SK-N-SH treated with all-trans-retinoic acid at 6 μM for 48 hours (cell line): Measurements from ENCODE around the gene KCTD10.

ENCODE experiments used
- ATAC-seq: fragments of 200-7000 bp; cut with Tn5 transposase; 3 replicates; pipeline ENCODE4 v1.9.1; 2020; ENCODE audit warnings: mild to moderate bottlenecking, moderate library complexity
- ARNTL ChIP-seq: fragments of 450-650 bp; formaldehyde crosslinking; IDR thresholded peaks from 2 replicates; pipeline ENCODE4 v1.5.0; 2020; ENCODE audit warnings: low read depth, mild to moderate bottlenecking, moderate library complexity, borderline replicate concordance
- BACH2 ChIP-seq: fragments of 250-450 bp; sonication (Bioruptor Pico); IDR thresholded peaks from 2 replicates; pipeline ENCODE4 v1.9.0; 2021; ENCODE audit warnings: mild to moderate bottlenecking, borderline replicate concordance
- CSDC2 ChIP-seq: fragments of 250-450 bp; sonication (Bioruptor Pico); IDR thresholded peaks from 2 replicates; pipeline ENCODE4 v1.5.0; 2020; ENCODE audit warnings: mild to moderate bottlenecking, moderate library complexity
- ESRRG ChIP-seq: fragments of 250-450 bp; sonication (Bioruptor Pico); IDR thresholded peaks from 2 replicates; pipeline ENCODE4 v1.6.1; 2021; ENCODE audit warnings: mild to moderate bottlenecking
- GLIS3 ChIP-seq: fragments of 250-450 bp; sonication (Bioruptor Pico); IDR thresholded peaks from 2 replicates; pipeline ENCODE4 v1.5.0; 2020; ENCODE audit warnings: mild to moderate bottlenecking, moderate library complexity
- OSR1 ChIP-seq: fragments of 250-450 bp; sonication (Bioruptor Pico); IDR thresholded peaks from 2 replicates; pipeline ENCODE4 v1.8.0; 2022; ENCODE audit warnings: moderate library complexity, mild to moderate bottlenecking, inconsistent platforms
- RARB ChIP-seq: fragments of 250-450 bp; sonication (Bioruptor Pico); IDR thresholded peaks from 2 replicates; pipeline ENCODE4 v1.8.0; 2021; ENCODE audit warnings: mild to moderate bottlenecking, moderate library complexity
- SNAI2 ChIP-seq: fragments of 250-450 bp; sonication (Bioruptor Pico); IDR thresholded peaks from 2 replicates; pipeline ENCODE4 v1.5.0; 2020; ENCODE audit warnings: mild to moderate bottlenecking, moderate library complexity
- TCF4 ChIP-seq: fragments of 250-450 bp; sonication (Bioruptor Pico); IDR thresholded peaks from 2 replicates; pipeline ENCODE4 v1.8.0; 2021; ENCODE audit warnings: mild to moderate bottlenecking, moderate library complexity, borderline replicate concordance
- TOX ChIP-seq: fragments of 250-450 bp; sonication (Bioruptor Pico); IDR thresholded peaks from 2 replicates; pipeline ENCODE4 v1.8.0; 2021; ENCODE audit warnings: mild to moderate bottlenecking, moderate library complexity, borderline replicate concordance
- ZC3H10 ChIP-seq: fragments of 250-450 bp; sonication (Bioruptor Pico); IDR thresholded peaks from 2 replicates; pipeline ENCODE4 v1.5.1; 2021; ENCODE audit warnings: mild to moderate bottlenecking, moderate library complexity
- ZFP3 ChIP-seq: fragments of 250-450 bp; sonication (Bioruptor Pico); IDR thresholded peaks from 2 replicates; pipeline ENCODE4 v1.5.0; 2020; ENCODE audit warnings: mild to moderate bottlenecking, moderate library complexity
- ZFP30 ChIP-seq: fragments of 450-650 bp; formaldehyde crosslinking; IDR thresholded peaks from 2 replicates; pipeline ENCODE4 v1.5.0; 2022; ENCODE audit warnings: mild to moderate bottlenecking, moderate library complexity
- ZNF565 ChIP-seq: fragments of 450-650 bp; formaldehyde crosslinking; conservative IDR thresholded peaks from 2 replicates; pipeline ENCODE4 v1.5.0; 2020; ENCODE audit warnings: low read depth, mild to moderate bottlenecking, moderate library complexity
- ZNF70 ChIP-seq: fragments of 450-650 bp; formaldehyde crosslinking; IDR thresholded peaks from 2 replicates; pipeline ENCODE4 v1.5.0; 2020; ENCODE audit warnings: mild to moderate bottlenecking, moderate library complexity
- TF ChIP-seq, protein P1 (sequence below): fragments of 250-450 bp; sonication (Bioruptor Pico); IDR thresholded peaks from 2 replicates; pipeline ENCODE4 v1.5.1; 2020; ENCODE audit warnings: low read depth, mild to moderate bottlenecking, moderate library complexity
- TF ChIP-seq, protein P2 (sequence below): fragments of 250-450 bp; sonication (Bioruptor Pico); IDR thresholded peaks from 2 replicates; pipeline ENCODE4 v1.5.1; 2021; ENCODE audit warnings: mild to moderate bottlenecking, moderate library complexity
- TF ChIP-seq, protein P3 (sequence below): fragments of 250-450 bp; sonication (Bioruptor Pico); IDR thresholded peaks from 2 replicates; pipeline ENCODE4 v1.8.0; 2021; ENCODE audit warnings: low read depth, mild to moderate bottlenecking, moderate library complexity, borderline replicate concordance

KCTD10 gene

DNA sequence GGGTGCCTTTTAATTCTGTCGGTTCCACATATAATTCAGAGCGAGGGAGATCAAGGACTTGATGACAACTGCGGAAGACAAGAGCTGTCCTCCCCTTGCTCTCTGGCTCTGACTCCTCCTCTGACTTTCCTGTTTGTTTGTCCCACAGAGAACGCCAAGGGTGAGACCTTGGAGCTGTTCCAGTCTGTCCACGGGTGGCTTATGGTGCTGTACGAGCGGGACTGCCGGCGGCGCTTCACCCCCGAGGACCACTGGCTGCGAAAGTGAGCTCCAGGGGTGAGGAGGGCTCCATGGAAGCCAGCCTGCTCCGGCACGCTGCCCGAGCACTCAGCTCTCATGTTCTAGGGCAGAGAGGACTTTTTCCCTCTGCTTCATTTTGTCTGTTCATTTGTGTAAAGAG lies 33.1 kb upstream of the KCTD10 start:
- ATAC-seq: no peak
- TF ChIP-seq CSDC2 (CRISPR knock-in tag) (no peak), ARNTL (no peak)

DNA sequence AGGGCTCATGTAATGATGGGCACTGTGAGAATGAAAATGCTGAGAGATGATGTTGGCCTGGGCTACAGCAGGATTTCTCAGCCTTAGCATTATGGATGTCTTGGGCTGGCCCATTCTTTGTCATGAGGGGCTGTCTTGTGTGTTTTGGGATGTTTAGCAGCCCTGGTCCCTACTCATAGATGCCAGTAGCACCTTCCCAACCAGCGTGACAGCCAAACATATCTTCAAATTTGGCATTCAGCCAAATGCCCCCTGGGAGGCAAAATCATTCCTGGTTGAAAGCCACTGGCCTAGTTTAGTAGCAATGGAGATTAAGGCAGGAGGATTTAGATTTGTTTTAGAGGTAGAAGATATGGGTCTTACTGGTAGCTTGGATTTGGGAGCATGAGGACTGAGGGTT lies 27.0 kb upstream of the KCTD10 start:
- TF ChIP-seq GLIS3: no peak
- TF ChIP-seq BACH2: no peak
- TF ChIP-seq, protein P1, sequence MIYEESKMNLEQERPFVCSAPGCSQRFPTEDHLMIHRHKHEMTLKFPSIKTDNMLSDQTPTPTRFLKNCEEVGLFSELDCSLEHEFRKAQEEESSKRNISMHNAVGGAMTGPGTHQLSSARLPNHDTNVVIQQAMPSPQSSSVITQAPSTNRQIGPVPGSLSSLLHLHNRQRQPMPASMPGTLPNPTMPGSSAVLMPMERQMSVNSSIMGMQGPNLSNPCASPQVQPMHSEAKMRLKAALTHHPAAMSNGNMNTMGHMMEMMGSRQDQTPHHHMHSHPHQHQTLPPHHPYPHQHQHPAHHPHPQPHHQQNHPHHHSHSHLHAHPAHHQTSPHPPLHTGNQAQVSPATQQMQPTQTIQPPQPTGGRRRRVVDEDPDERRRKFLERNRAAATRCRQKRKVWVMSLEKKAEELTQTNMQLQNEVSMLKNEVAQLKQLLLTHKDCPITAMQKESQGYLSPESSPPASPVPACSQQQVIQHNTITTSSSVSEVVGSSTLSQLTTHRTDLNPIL: no peak
- no peak for TF ChIP-seq ZFP3
- ATAC-seq: no peak

DNA sequence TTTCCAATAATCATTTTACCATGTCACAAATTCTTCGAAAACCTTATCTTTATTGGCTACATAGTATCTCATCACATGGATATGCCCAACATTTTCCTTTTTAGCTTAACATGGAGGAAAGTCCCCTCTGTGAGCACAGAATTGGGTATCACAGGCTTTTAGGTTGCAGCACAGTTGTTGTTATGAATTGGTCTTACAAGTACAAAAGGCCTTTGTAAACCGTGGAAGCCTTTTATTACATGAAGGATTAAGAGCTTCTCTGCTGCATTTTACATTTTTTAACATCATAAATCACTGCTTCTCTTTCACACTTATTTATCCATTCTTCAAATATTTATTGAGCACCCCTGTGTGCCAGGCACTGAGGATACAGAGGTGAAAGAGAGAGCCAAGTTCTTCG lies 26.5 kb upstream of the KCTD10 start:
- ATAC-seq: no peak
- TF ChIP-seq ZNF565 (CRISPR knock-in tag): no peak
- no peak for TF ChIP-seq BACH2
- TF ChIP-seq, protein P1: no peak
- no peak for TF ChIP-seq RARB (CRISPR knock-in tag)
- no peak for TF ChIP-seq CSDC2 (CRISPR knock-in tag)

DNA sequence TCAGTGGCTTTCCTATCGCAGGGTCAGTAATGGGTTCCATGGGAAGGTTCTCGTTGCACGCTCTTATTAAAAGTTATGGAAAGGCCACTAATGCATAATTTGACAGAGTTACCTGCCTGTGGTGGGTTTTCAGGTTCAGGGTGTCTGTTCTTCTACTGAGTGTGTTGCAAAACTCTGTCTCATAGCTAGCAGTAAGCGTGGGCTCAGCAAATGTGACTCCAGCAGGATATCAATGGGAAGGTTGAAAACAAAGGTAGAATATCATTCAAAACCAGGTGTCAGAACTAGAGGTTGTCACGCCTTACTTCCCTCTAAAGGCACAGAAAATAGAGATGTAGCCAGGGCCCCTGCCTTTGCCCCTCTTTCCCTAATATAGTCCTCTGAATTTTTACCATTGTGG lies 25.2 kb upstream of the KCTD10 start:
- no peak for TF ChIP-seq OSR1 (CRISPR knock-in tag)
- TF ChIP-seq, protein P2, sequence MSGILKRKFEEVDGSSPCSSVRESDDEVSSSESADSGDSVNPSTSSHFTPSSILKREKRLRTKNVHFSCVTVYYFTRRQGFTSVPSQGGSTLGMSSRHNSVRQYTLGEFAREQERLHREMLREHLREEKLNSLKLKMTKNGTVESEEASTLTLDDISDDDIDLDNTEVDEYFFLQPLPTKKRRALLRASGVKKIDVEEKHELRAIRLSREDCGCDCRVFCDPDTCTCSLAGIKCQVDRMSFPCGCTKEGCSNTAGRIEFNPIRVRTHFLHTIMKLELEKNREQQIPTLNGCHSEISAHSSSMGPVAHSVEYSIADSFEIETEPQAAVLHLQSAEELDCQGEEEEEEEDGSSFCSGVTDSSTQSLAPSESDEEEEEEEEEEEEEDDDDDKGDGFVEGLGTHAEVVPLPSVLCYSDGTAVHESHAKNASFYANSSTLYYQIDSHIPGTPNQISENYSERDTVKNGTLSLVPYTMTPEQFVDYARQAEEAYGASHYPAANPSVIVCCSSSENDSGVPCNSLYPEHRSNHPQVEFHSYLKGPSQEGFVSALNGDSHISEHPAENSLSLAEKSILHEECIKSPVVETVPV (CRISPR knock-in tag): no peak
- TF ChIP-seq, protein P3, sequence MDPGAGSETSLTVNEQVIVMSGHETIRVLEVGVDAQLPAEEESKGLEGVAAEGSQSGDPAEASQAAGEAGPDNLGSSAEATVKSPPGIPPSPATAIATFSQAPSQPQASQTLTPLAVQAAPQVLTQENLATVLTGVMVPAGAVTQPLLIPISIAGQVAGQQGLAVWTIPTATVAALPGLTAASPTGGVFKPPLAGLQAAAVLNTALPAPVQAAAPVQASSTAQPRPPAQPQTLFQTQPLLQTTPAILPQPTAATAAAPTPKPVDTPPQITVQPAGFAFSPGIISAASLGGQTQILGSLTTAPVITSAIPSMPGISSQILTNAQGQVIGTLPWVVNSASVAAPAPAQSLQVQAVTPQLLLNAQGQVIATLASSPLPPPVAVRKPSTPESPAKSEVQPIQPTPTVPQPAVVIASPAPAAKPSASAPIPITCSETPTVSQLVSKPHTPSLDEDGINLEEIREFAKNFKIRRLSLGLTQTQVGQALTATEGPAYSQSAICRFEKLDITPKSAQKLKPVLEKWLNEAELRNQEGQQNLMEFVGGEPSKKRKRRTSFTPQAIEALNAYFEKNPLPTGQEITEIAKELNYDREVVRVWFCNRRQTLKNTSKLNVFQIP (CRISPR knock-in tag): no peak
- TF ChIP-seq TOX (CRISPR knock-in tag): no peak
- no peak for TF ChIP-seq TCF4 (CRISPR knock-in tag)
- TF ChIP-seq SNAI2 (CRISPR knock-in tag): no peak
- TF ChIP-seq, protein P1: no peak
- no peak for TF ChIP-seq BACH2
- no peak for TF ChIP-seq ZNF70 (CRISPR knock-in tag)
- TF ChIP-seq ESRRG (CRISPR knock-in tag): no peak
- no peak for TF ChIP-seq ZC3H10 (CRISPR knock-in tag)
- ATAC-seq: no peak

DNA sequence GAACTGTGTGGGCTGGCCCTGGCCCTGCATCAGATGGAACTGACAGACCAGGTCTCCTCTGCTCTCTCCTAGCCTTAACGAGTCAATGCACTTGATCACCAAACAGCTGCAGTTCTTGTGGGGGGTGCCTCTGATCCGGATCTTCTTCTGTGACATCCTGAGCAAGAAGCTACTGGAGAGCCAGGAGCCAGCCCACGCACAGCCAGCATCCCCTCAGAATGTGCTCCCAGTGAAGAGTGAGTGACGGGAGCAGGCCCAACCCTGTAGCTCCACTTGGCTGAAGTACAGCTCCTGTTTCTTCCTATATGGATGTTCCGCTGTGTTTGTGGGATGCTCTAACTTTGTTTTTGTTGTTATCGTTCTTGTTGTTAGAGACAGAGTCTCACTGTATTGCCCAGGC lies 24.2 kb upstream of the KCTD10 start:
- ATAC-seq: no peak

More for the DNA sequence above, 24.2 kb upstream of the KCTD10 start:
- TF ChIP-seq TCF4 (CRISPR knock-in tag) (no peak), ARNTL (no peak), ZFP30 (CRISPR knock-in tag) (no peak), BACH2 (no peak), ZC3H10 (CRISPR knock-in tag) (no peak), OSR1 (CRISPR knock-in tag) (no peak), GLIS3 (no peak), ESRRG (CRISPR knock-in tag) (no peak)
